ENCODE results near the gene SLC22A15.

Gene SLC22A15

DNA sequence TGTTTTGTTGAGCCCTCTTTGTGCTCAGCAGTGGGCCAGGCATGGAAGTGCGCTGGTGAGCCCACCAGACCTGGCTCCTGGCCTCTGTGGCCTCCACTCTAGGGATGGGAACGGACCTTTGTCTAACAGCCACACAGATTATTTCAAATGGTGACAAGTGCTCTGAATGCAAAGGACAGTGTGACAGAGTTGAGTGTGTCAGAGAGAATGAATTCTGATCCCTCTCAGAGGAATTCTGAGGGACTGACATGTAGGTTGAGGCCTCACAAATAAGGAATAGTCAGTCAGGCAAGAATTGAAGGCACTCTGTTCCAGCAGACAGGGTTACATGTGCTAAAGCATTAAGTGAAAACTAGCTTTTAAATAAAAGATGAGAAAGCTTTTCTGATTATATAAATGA lies 123.6 kb downstream of the SLC22A15 start:
- DNase-seq (ENCODE audit: low spot score): no peak

DNA sequence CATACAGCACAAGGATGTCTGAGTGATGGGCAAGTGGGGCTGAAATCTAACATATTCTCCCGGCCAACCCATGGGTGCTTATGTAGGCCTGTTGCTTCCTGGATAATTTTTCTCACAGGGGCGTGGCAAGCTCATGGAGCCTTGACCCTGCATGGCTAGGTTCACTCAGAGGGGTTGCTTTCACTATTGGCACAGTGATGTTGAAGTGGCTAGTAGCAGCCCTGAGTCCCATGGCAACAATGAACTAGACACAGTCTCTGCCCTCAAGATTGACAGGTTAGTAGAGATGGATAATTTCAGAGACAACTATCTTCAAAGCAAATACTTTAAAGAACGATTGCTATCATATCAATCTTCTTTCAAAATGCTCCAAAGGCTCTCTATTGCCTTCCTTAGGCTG lies 128.4 kb downstream of the SLC22A15 start:
- DNase-seq (ENCODE audit: low spot score): no peak

DNA sequence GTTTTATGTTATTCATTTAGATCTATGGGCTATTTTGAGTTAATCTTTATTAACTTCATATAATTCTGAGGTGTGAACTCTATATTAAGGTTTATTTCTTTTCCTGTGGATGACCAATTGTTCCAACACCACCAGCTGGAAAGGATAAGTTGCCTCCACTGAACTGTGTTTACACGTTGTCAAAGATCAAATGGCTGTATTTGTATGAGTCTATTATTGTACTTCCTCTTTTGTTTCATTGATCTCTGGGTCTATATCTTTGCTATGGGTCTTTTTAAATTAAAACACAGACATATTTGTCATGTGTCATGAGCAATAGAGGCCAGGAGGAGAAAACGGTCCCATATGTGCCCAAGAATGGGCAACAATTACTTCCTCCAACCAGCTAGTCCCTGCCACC lies 129.7 kb downstream of the SLC22A15 start:
- DNase-seq (ENCODE audit: low spot score): no peak

DNA sequence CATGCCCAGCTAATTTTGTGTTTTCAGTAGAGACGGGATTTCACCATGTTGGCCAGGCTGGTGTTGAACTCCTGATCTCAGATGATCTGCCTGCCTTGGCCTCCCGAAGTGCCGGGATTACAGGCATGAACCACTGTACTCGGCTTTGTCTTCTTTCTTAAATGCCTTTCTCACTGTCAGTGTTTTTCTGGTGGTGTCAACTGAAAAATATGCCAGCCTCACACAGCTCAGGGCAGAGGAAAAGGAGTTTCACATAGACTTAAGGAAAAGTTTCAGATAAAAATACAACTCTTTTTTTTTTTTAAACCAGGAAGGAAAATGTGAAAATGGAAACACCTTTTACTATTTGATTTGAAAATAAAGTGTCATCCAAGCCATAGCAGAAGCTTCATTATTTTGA lies 130.3 kb downstream of the SLC22A15 start:
- no peak for DNase-seq (ENCODE audit: low spot score)

DNA sequence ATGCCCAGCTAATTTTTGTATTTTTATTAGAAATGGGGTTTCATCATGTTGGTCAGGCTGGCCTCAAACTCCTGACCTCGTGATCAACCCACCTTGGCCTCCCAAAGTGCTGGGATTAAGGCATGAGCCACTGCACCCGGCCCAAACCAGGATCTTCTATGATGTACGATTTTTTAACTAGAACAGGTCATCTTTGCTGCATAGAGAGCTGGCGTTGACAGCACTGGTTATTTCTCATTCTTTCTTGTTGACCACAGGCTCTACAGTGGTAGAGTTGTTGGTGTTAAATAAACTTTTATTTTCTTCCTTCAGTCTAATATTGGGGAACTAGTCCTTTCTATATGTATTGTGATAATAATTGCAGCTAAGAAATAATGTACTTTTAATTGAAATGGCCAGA lies 131.1 kb downstream of the SLC22A15 start:
- no peak for DNase-seq (ENCODE audit: low spot score)

DNA sequence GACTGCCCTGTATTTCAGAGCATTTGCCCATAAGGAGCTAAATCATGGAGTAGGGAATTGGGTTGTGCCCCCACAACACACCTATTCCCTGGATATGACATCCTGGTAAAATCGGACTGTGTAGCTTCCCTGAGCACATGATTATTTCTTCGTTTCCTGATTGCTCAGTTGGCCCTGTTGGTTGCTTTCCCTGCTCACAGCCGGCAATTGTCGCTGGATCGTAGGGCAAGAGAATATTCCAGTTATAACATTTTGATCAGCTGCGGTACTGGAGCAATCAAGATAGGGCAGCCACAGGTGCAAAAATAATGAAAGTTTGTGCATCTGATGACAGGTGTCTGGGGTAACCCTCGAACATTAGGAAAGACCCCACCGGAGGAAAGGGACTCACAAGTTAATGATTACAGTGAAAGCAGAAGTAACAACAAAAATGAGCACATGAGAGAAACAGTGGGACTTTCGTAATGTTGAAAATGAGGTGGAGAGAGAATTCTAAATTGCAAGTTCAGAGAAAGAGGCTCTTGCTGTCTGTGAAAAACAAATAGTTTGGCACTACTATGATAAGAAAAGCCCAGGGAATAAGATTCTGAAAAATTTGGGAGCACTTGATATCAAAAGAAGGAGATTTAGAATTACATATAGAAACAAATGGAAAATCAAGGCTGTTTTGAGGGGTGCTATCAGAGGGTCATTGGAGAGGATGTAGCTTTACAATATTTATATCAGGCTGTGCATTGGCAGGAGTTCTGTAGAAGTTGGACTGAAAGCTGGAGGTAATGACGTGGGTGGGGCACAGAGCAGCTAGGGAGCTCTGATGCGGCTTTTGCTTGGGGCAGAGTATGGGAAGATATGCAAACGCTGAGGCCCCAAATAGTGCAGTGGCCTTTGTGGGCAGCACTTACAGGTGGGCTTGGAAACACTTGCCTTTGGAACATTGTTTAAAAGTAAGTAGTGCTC lies 134.5 kb downstream of the SLC22A15 start, which contains the start of gene MAB21L3:
Gene MAB21L3, plus strand, starts transcription at position 833 of the 957 bp plus-strand sequence. CDS start 1,217 bp downstream, outside the sequence.
- no peak for DNase-seq (ENCODE audit: low spot score)

DNA sequence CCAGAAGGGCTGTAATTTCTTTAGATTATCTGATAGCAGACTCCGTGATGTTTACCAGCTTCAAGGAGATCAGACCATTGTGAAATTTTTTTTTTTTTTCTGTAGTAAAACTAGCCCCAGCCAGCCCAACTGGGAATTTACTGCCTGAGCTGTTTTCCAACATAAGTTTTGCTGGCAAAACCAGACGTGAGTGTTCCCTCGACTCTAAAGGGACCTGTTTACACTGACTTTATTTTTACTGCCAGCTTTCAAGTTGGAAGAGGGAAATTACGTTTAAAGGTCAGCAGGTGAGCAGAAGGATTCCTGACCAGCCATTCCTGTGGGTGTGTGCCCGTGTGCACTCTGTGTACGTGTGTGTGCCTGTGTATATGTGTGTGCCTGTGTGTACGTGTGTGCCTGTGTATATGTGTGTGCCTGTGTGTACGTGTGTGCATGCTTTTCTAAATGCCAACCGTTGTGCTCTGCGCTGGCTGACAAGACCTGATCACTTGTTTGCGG lies 135.3 kb downstream of the SLC22A15 start:
- DNase-seq (ENCODE audit: low spot score): no peak

DNA sequence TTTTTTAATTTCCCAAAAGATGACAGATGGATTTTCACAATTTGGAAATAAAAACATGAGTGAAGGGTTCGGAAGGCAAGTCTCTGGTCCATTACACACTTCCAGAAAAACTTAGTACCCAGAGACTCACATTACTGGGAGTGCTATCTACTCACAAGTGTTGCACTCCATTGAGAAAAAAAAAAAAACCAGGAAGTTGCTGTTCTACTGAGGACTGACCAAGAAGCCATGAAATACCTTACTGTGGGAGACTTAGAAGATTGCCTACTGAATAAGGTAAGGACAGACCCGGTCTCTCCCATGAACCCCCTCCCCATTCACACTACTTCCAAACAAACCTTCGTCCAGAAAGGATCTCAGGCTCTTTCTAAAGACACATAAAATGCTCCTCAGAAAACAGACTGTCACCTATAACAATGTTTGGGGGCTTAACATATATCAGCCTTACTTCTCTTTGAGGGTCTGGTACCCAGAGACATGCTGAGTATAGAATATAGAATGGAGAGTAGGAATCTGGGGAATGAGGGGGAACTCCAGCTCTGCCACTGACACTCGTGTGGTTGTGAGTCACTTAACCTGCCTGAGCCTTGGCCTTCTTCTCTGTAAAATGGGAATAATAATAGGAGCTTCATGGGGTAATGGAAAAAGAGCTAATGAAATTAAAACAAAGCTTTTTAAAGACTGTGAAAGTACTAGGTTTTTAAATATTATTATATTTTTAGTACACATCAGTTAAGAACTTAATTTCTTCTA lies 136.3 kb downstream of the SLC22A15 start:
- no peak for DNase-seq (ENCODE audit: low spot score)

DNA sequence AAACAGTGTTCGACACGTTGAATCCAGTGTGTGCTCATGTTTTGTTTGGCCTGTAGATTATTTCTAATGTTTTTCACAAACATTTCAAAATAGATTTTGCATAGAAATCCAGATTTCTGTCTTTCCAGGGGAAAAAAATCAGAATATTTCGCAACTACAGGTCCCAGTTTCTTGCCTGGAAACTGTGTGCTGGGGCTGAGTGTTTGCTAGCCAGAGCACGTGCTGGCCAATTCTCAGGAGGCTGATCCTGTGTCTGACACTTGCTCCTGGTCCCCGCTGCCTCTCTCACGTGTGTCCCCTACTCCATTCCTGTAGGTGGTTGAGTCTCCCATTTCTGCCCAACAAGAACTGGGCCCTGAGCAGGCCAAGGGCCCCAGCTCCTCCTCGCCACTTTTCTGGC lies 137.3 kb downstream of the SLC22A15 start:
- DNase-seq (ENCODE audit: low spot score): no peak

DNA sequence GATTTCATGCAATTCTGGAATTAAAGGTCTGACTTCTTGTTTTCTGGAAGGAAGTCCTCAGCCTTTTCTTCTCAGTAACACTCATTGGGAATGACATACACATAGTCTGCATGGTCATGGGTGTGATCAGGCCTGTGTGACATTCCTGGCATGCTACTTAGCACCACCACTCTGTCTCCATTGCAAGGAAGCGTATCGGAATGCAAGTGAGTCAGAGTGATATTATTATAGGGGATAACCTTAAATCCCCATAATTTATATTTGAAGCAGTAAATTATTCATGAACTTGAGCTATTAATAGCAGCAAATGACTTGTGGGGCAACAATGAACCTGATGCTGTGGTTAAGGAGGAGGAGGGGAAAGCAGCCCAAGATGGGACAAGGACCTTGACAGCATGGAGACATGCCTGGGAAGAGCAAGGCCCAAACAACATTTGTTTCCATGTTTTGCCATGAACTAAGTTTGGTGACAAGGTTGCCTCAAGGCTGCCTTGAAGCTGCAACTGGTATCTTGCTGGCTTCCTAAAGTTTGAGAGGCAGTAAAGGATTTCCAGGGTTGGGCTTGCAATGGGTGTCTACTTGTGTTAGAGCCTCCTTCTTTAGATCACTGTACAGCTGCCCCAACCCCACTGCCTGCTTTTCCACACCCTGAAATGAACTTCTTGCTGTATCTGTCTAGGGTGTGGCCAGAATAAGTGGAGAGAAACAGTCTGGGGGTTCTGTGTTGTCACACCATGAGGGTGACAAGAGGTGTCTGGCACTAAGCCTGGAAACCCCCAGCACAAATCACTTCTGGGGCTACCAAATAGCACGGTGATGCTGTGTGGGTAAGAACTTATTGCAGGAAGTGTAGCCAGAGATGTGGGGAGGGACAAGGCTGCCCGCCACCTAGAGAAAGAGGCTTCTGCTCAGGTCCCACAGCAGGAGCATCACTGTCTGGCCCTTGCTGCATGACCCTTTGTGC lies 139.4 kb downstream of the SLC22A15 start:
- no peak for DNase-seq (ENCODE audit: low spot score)

DNA sequence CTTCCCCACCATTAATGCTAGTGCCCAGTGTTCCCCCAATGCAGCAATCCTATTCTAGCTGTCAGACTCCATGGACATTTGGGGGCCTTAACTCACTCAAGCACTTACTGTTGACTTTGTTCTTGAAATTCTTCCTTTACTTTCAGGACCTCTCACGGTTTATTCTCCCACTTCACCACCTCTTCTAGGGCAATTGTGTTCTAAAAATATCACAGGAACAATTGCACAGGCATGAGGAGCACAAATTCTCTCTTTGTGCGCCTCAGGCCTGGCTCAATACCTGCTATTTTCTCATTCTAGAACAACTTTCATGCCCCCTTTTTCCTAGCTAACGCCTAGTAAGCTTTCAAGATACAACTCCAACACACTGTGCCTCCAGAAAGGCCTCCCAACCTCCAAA lies 142.2 kb downstream of the SLC22A15 start:
- no peak for DNase-seq (ENCODE audit: low spot score)
